Kidney capillary endothelial cell (primary cell): ENCODE measurements around the gene COPE.
"Not testable (repeated sequence)": the region's sequence is repeated elsewhere in the genome, so short reads cannot be mapped to it uniquely, and the experiment has no call there.

Source experiments
- DNase-seq: peaks from one replicate; pipeline ENCODE4 v3.0.0-alpha.2; 2018; ENCODE audit warnings: low spot score

COPE gene

GRCh38 chr19:18908917-18909619, 10.1 kb downstream of the COPE start:
- no peak for DNase-seq

GRCh38 chr19:18906605-18907519, 12.3 kb downstream of the COPE start:
- no peak for DNase-seq

DNA sequence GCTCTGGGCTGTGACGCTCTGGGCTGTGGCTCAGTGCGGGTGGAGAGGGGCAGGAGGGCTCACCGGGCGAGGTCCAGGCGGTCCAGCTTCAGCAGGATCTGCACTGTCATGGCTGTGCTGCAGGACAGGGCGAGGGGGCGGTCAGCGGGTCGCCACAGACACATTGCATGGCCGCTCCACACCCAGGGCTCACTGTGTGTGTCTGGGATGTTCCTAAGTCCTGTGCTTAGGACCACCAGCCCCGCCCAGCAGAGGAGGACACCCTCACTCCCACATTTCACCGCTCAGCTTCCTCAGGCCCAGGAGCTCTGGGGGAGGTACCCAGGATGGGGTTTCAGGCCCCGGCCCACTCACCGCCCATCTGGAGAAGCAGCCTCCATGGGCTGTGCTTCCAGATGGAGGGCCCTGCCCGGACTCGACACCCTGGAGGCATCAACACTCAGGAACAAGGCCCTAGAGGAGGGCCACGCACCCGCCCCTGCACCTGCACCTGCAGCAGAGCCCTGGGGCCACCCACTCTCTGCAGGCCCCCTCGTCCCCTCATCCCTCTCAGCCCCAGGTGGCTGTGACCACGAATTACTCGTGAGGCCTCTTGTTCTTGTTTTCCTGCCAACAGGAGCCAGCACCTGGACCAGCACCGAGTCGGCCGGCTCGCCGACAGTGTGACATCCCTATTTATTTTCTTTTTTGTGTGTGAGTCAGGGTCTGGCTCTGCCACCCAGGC, 13.5 kb downstream of the COPE start:
- DNase-seq: no peak

DNA sequence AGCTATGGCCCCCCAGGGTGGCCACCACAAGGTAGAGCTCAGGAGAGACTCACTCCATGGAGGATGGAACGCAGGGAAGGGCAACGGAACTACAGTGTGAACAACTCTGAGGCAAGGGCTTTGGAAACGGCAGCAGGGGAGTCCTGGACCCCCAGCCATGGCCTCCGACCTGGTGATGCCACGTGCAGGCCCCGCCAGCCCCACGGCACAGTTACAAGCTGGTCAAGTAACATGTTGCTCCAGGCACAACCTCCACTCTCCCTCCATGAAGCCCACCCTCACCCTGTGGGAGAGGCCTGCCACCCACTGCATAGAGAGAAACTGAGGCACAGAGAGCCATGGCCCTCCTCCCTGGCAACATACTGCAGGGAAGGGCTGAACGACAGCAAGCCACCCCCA, 14.1 kb downstream of the COPE start:
- DNase-seq: no peak

DNA sequence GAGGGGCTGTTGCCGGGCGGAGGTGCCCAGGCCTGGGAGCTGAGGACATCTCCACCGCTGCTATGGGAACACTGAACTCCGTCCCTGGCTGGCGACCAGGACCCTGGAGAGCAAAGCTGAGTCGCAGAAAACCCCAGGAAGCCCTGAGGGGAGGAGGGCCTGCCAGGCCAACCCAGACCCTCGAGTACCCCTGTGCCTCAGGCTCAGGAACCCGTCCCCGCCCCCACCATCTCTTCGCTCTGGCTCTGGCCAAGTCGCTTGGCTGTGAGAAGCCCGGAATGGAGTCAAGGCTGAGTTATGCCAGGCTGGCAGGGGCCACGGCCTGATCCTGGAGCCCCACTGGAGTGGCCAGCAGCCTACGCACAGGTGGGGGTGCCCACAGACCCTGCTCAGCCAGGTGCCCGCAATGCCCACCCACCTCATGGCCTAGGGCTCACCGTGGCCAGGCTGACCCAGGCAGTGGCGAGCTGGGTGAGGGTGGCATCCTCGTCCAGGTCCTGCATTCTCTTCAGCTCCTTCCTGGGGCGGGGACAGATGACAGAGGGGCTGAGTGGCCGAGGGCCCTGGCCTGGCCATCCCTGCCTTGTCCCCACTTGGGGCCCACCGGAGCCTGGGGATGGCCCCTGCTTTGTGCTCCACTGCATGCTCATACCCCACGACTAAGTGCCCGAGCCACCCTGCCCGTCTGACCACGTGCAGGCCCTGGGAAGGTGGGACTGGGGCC, 14.7 kb downstream of the COPE start:
- DNase-seq: no peak

- no peak for DNase-seq
These were observed 15.8 kb downstream of the COPE start for GRCh38 chr19:18903156-18904037.

DNA sequence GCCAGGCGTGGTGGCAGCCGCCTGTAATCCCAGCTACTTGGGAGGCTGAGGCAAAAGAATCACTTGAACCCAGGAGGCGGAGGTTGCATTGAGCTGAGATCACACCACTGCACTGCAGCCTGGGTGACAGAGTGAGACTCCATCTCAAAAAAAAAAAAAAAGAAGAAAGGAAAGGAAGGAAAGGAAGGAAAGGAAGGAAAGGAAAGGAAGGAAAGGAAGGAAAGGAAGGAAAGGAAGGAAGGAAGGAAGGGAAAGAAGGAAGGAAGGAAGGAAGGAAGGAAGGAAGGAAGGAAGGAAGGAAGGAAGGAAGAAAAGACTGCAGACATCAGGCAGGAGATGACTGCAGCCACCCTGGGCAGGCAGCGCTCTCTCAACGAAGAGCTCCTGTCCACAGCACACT, 16.7 kb downstream of the COPE start:
- not testable (repeated sequence) for DNase-seq

DNA sequence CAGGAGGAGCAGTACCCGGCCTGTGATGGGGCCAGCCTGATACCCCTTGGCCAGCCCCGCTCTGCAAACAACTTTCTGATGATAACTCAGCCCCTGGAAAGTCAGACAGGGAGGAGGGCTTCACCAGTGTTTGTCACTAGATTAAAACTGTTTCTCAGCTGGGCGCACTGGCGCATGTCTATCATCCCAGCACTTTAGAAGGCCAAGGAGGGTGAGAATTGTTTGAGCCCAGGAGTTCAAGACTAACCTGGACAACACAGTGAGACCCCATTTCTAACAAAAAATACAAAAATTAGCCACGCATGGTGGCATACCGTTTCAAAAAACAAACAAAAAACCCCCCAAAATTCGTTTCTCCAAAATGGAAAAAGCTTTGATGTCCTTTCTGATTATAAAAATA, 17.7 kb downstream of the COPE start:
- DNase-seq: no peak

GRCh38 chr19:18900700-18901481, 18.3 kb downstream of the COPE start:
- no peak for DNase-seq

GRCh38 chr19:18899624-18900560, 19.3 kb downstream of the COPE start:
- no peak for DNase-seq

DNA sequence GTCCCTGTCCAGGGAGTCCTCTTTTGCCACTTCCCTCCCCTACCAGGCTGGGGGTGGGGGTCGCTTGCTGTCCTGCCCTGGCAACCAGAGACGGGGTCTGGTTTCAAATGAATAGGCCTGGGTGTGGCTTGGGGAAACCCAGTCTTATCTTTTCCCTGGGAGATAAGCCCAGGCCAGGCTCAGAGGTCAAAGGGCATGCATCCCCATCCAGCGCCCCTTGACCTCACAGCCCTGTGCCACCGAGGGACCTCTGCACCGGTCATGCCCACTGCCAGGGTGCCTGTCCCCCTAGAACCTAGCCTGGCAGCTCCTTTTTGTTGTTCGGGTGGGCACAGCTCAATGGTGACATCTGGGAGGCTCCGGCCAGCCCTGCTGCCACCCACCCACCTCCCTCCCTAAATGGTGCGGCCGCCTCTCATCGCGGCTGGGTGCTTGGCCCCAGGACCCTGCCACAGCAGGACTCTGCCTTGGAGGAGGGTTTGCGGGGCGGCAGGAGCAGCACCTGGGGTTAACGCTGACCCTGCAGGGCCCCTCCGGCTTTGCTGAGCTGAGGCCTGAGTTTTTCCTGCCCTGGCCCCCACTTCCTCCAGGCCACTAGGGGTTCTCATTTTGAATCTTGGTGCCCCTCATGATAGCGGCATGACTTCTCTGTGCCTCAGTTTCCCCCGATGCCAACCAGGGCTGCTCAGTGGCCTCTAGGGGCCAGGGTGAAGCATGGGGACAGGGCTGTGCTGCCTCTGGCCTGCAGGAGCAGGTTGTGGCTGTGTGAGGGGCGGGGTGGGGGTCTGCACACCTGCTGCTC, 20.4 kb downstream of the COPE start:
- DNase-seq: no peak

- DNase-seq: no peak
These were observed 21.0 kb downstream of the COPE start for GRCh38 chr19:18898081-18898606.

- DNase-seq: no peak
These were observed 21.8 kb downstream of the COPE start for GRCh38 chr19:18897094-18898029.

- DNase-seq: no peak
These were observed 22.8 kb downstream of the COPE start for GRCh38 chr19:18896421-18896841.

DNA sequence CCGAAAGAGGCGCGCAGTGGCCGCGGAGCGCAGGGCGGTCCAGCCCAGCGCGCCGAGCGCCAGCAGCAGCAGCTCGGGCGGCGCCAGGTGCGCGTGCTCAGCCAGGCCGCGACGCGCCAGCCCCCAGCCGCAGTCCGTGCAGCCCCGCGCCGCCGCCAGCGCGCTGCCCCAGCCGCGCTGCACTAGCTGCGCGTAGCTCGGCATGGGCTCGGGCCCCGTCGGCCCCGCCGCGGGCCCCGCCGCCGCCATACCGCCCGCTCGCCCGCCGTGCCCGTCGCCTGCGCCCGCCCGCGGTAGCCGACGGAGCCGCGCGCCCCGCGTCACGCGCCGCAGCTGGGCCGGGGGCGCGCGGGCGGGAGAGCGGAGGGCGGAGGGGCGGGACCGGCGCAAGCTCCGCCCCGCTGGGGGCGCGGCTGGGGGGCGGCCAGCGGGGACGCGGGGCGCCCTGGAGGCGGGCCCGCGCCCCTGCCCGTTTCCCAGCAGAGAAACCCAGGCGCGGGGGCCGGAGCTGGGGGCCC, 23.3 kb downstream of the COPE start, which contains the start of gene CERS1:
TSS of gene CERS1 (minus strand) at position 335 of the 518 bp plus-strand sequence. CDS start at position 249, 86 bp downstream.
- DNase-seq: no peak
